COR-L47 (cell line): ENCODE data around the gene CXCL1.

ENCODE experiments used
- DNase-seq: peaks from one replicate; lab custom pipeline; 2025; lab: John Stamatoyannopoulos, UW

Gene CXCL1

DNA sequence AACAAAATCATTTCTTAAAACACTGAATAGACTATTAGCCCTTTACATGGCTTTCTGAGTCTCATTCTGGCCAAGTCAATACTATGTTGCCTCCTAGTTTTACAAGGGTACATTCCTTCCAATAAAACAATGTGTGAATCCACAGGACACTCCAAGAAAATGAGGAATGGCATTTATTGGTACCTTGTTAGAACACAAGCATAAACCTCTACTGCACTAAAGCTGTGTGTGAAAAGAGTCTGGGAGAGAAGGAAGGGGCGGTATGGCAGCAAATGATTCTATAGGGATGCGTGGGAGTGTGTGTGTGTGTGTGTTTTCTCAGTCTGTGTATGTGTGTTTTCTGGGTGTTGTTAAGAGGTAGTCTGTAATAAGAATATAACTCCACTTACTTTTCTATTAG is 48.9 kb downstream of the CXCL1 start:
- DNase-seq, result no peak

DNA sequence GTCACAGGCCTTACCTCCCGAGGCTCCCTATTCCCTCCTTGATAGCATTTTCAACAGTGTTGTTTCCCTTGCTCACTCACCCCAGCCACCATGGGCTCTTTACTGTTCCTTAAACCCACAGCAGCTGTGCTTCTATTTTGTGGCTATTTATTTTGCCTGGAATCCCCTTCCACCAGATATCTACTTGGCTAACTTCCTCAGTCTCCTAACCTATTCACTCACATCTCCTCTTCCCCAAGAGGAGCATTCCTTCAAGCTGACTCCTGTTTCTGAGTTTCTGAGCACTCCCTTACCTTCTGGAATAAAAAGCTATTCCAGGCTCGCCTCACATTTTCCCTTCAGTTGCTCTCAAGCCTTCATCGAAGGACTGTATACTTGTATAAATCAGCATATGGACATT is 50.5 kb downstream of the CXCL1 start:
- no peak for DNase-seq
